Loucy (cell line): Measurements from ENCODE around the gene BTBD3.
A peak's percentile ranks its signal among the peaks of the same experiment; 100 is the strongest.

ENCODE experiments used
- H2AFZ ChIP-seq: fragments of 200-600 bp; sonication (generic); 2 replicates; pipeline ENCODE4 v1.6.0; 2016; ENCODE audit warnings: antibody characterized with exemption, mild to moderate bottlenecking, low read length, moderate library complexity
- H3F3A ChIP-seq: fragments of 200-600 bp; 2 replicates; pipeline ENCODE4 v1.6.0; 2016; ENCODE audit warnings: antibody characterized with exemption, low read depth, mild to moderate bottlenecking
- H3K27me3 ChIP-seq: fragments of 200-600 bp; sonication (generic); 2 replicates; pipeline ENCODE4 v1.6.1; 2014; ENCODE audit warnings: low read length, mild to moderate bottlenecking; ENCODE audit not compliant: insufficient read depth, poor library complexity, severe bottlenecking
- H3K36me3 ChIP-seq: fragments of 200-600 bp; sonication (generic); 2 replicates; pipeline ENCODE4 v1.6.1; 2016; ENCODE audit warnings: low read length; ENCODE audit not compliant: insufficient read depth
- H3K4me1 ChIP-seq: fragments of 200-600 bp; sonication (generic); 2 replicates; pipeline ENCODE4 v1.5.1; 2014; ENCODE audit warnings: low read length, mild to moderate bottlenecking; ENCODE audit not compliant: insufficient read depth, poor library complexity, severe bottlenecking
- H3K4me2 ChIP-seq: fragments of 200-600 bp; sonication (generic); 2 replicates; pipeline ENCODE4 v1.6.0; 2014; ENCODE audit warnings: antibody characterized with exemption, low read length, low read depth, mild to moderate bottlenecking; ENCODE audit not compliant: poor library complexity, severe bottlenecking
- H3K4me3 ChIP-seq: fragments of 200-600 bp; sonication (generic); 2 replicates; pipeline ENCODE4 v1.5.1; 2014; ENCODE audit warnings: low read length, mild to moderate bottlenecking, mixed read lengths; ENCODE audit not compliant: poor library complexity, severe bottlenecking
- H3K79me2 ChIP-seq: fragments of 200-600 bp; sonication (generic); 2 replicates; pipeline ENCODE4 v1.6.1; 2014; ENCODE audit warnings: low read length; ENCODE audit not compliant: insufficient read depth
- H3K9ac ChIP-seq: fragments of 200-600 bp; sonication (generic); 2 replicates; pipeline ENCODE4 v1.6.0; 2014; ENCODE audit warnings: mild to moderate bottlenecking, low read depth, low read length, moderate library complexity; ENCODE audit not compliant: poor library complexity, severe bottlenecking
- H3K9me2 ChIP-seq: fragments of 200-600 bp; sonication (generic); replicated peaks from 2 replicates; pipeline ENCODE4 v1.6.1; 2016; ENCODE audit warnings: low read depth, low read length, mixed read lengths
- H3K9me3 ChIP-seq: fragments of 200-600 bp; sonication (generic); 2 replicates; pipeline ENCODE4 v1.6.1; 2014; ENCODE audit warnings: mild to moderate bottlenecking, antibody characterized with exemption, low read length, low read depth; ENCODE audit not compliant: insufficient read depth
- H4K20me1 ChIP-seq: fragments of 200-600 bp; sonication (generic); 2 replicates; pipeline ENCODE4 v1.6.0; 2014; ENCODE audit warnings: antibody characterized with exemption, low read length, mild to moderate bottlenecking; ENCODE audit not compliant: insufficient read depth, poor library complexity, severe bottlenecking
- CTCF ChIP-seq: fragments of 200-600 bp; sonication (generic); conservative IDR thresholded peaks from 2 replicates; pipeline ENCODE4 v1.5.1; 2014; ENCODE audit warnings: mild to moderate bottlenecking, antibody characterized with exemption, low read length
- EZH2phosphoT487 ChIP-seq: fragments of 200-600 bp; IDR thresholded peaks from 2 replicates; pipeline ENCODE4 v1.6.1; 2018; ENCODE audit warnings: antibody characterized with exemption, mild to moderate bottlenecking, moderate library complexity, borderline replicate concordance

BTBD3 gene

DNA sequence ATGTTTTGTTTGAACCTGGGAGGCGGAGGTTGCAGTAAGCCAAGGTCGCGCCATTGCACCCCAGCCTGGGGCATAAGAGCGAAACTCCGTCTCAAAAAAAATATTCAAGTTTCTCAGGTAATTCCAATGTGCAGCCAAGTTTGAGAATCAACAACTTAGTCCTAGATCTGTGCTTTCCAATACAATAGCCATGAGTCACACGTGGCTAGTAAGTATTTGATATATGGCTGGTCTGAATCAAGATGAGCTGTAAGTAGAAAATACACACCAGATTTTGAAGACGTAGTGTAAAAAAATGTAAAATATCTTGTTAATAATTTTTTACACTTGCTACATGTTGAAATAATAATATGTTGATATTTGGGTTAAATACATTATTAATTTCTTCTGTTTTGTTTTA, 35.0 kb upstream of the BTBD3 start:
- Histone ChIP-seq H4K20me1 (no peaks in the 10 kb centered on the region), H3K36me3 (no peaks in the 10 kb centered on the region), H3F3A (no peaks in the 10 kb centered on the region), H2AFZ (no peak overlapping the region), H3K4me3 (no peak overlapping the region), H3K9ac (no peak overlapping the region), H3K4me2 (no peak overlapping the region), H3K9me2 (no peaks in the 10 kb centered on the region), H3K4me1 (no peaks in the 10 kb centered on the region), H3K79me2 (no peaks in the 10 kb centered on the region), H3K9me3 (no peaks in the 10 kb centered on the region), H3K27me3 (no peaks in the 10 kb centered on the region)
- TF ChIP-seq EZH2phosphoT487, result no peak
- TF ChIP-seq CTCF, result no peak

DNA sequence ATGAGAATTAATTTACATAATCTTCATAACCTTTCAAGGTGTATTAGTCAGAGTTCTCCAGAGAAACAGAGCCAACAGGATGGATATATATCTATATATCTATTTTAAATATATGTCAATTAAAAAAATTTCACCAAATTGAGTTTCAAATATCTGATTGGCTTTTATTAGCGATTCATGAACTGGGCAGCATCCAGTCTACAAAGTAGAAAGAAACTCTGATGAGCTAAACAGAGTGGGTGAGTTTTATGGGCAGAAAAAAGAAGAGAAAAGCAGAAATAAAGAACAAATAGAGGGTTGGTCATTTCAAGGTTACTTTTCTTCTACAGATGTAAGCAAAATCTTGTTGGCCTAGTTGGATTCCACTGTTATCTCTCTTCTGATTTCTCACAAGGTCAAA, 29.0 kb upstream of the BTBD3 start:
- Histone ChIP-seq H3K9me3 (no peaks in the 10 kb centered on the region), H3K4me1 (peaks cover 12% of the 10 kb centered on the region), H2AFZ (no peak overlapping the region), H4K20me1 (peaks cover 19% of the 10 kb centered on the region), H3K9me2 (no peaks in the 10 kb centered on the region), H3K4me3 (no peak overlapping the region), H3F3A (no peaks in the 10 kb centered on the region; the same call in 1 of the 2 replicates), H3K9ac (no peak overlapping the region), H3K79me2 (peaks cover 24% of the 10 kb centered on the region), H3K36me3 (no peaks in the 10 kb centered on the region), H3K27me3 (no peaks in the 10 kb centered on the region), H3K4me2 (no peak overlapping the region)
- no peak for TF ChIP-seq EZH2phosphoT487
- no peak for TF ChIP-seq CTCF

- Histone ChIP-seq H3K79me2 (peaks cover 42% of the 10 kb centered on the region), H3K36me3 (no peaks in the 10 kb centered on the region)
These were observed 27.2 kb upstream of the BTBD3 start for GRCh38 chr20:11890331-11891076.

More at GRCh38 chr20:11890331-11891076, 27.2 kb upstream of the BTBD3 start:
- H3K9ac ChIP-seq, result peak overlapping the region; percentile 94
- H3K27me3 ChIP-seq, result no peaks in the 10 kb centered on the region
- TF ChIP-seq CTCF, result no peak
- no peak for TF ChIP-seq EZH2phosphoT487
- peak overlapping the region; percentile 78 for H3K4me2 ChIP-seq
- peak overlapping the region; percentile 98 for H3K4me3 ChIP-seq
- no peaks in the 10 kb centered on the region for H3K9me2 ChIP-seq
- no peaks in the 10 kb centered on the region for H3K9me3 ChIP-seq
- peak overlapping the region; percentile 95 for H2AFZ ChIP-seq
- H3K4me1 ChIP-seq, result peaks cover 26% of the 10 kb centered on the region
- H3F3A ChIP-seq, result no peaks in the 10 kb centered on the region; the same call in 1 of the 2 replicates
- H4K20me1 ChIP-seq, result peaks cover 37% of the 10 kb centered on the region
